Forelimb muscle (tissue), 1 donor: ENCODE data around the gene NUBP2. TPM values are rescaled to one million over a fixed set of nuclear protein-coding genes. Genes with fewer than 3 reads are reported as not detected.

ENCODE experiments used
- DNase-seq: peaks from one replicate; pipeline ENCODE4 v3.0.0-alpha.2; 2013; ENCODE audit warnings: low read depth
- polyA plus RNA-seq: library from polyadenylated mRNA; unstranded; fragments of 120-200 nt; gene quantifications from one replicate; pipeline ENCODE4 v1.2.1, GENCODE V29; 2013; ENCODE audit not compliant: insufficient read length

Gene NUBP2
- polyA plus RNA-seq, 1 donor = 36.9 TPM

DNA sequence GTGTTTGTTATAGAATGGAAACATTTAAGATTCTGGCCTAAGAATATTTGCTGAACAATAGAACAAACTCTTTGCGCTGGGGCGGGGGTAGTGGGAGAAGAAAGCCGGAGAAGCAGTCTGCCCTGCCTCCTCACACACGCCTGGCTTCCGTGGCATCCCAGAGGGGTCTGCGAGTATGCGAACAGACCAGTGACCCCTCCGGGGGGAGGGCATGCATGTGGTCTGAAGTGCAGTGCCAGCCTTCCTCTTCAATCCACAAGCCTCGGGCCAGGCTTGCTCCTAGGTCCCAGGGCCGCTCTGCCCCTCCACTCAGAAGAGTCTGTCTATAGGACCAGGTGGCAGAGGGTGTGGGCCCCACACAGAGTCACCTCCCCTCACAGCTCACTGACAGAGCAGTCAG lies 24.9 kb downstream of the NUBP2 start:
- no peak for DNase-seq

DNA sequence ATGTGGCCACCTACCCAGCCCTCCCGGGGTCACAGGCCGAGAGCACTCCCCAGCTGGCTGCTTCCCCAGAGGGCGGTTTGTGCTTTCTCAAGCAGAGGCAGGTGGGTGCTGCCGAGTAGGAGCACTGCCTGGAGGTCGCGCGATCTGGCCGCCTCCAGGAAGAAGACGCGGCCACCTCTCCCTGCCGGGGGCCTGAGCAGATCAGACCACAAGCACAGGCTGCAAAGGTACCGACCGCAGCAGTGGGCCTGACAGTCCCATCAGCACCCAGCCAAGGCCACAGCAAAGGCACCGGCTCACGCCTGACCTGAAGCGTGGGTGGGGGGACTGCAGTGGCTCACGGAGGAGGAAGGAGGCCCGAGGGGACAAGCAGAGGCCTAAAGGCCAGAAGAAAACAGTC lies 25.9 kb downstream of the NUBP2 start:
- DNase-seq = no peak

DNA sequence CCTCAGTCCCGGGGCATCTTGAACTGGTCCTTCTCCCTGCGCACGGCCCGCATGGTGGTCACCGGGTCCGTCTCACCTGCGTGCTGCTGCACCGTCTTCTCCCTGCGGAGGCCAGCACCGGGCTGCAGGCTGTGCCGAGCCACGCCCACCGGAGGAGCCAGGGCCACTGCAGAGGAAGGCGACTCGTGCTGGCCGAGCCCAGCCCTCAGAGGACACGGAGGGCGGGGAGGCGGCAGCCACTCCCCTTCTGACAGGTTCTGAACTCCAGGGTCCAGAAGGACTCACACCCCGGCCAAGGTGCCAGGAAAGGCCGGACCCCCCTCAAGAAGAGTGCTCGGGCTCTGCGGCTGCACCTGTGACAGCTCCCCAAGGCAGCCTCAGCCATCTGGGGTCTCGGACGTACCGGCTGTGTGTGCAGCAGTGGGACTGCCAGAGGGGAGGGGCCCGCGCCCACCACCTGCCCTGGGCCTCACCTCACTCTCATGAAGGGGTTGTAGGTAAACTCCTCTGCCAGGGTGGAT lies 26.6 kb downstream of the NUBP2 start:
- no peak for DNase-seq

DNA sequence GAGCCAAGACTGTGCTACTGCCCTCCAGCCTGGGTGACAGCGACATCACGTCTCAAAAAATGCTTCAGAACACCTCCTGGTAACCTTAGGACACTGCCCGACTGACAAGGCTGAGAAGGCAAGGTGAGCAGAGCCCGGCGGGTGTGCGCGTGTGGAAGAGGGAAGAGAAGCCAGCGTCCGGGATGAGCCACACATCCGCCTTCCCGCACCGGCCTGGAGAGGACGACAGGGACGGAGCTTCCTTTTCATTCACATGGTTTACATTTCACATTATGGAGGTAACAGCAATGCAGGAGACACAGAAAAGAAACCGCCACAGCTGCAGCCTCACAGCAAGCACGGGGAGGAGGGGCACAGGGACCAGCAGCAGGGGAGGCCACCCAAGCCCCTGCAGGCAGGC lies 27.3 kb downstream of the NUBP2 start:
- no peak for DNase-seq

DNA sequence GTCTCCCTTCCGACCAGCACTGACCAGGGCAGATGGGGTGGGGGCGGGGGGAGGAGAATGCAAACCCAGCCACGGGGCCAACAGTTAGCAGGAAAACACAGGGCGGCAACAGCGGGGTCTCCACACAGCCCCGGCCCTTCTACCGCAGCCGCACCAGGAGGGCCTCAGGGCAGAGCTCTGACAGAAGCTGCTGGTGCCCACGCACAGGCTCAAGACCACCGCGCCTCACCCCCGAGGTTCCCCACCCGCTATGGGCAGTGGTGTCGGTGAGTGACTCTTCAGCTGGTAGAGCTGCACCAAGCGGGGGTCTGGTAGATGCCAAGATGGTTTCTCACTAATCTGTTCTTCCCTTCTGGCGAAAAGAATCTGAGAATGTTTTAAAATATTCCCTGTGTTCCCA lies 27.8 kb downstream of the NUBP2 start:
- no peak for DNase-seq

GRCh38 chr16:1812732-1813163 lies 30.0 kb downstream of the NUBP2 start:
- DNase-seq = no peak

DNA sequence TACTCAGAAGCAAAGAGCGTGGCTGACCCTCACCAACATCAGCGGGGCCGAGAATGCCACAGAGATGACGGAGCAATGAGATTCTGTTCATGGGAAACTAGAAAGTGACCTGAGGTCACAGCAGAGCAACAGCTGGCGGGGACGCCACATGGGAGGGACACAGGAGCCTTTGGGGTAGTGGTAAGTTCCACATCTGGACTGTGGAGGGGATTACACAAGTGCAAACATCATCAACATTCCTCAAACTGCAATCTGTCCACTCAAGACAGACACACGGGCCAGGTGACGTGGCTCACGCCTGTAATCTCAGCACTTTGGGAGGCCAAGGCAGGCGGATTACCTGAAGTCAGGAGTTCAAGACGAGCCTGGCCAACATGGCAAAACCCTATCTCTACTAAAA lies 32.7 kb downstream of the NUBP2 start:
- DNase-seq = no peak

GRCh38 chr16:1816396-1817275 lies 33.9 kb downstream of the NUBP2 start:
- no peak for DNase-seq

- DNase-seq = no peak
Observed at GRCh38 chr16:1817276-1817589, 34.5 kb downstream of the NUBP2 start.

DNA sequence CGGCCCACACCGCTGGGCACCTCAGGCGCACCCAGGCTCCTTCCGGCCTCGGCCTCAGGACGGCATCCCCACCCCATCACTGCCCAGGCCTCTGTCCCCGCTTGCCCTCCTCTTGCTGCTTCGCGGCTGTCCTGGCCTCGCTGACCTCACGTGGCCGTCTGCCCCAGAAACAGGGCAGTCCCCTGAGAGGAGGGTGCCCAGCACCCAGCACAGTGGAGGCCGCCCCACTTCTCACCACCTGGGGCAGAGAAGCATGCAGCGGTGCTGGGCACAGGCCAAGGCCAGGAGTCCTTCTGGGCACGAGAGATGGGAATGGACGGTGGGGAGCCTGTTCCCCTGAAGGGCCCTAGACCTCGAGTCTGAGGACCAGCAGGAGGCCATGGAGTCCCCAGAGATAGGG lies 35.0 kb downstream of the NUBP2 start:
- no peak for DNase-seq

- DNase-seq = no peak
Observed at GRCh38 chr16:1818204-1818872, 35.6 kb downstream of the NUBP2 start.

DNA sequence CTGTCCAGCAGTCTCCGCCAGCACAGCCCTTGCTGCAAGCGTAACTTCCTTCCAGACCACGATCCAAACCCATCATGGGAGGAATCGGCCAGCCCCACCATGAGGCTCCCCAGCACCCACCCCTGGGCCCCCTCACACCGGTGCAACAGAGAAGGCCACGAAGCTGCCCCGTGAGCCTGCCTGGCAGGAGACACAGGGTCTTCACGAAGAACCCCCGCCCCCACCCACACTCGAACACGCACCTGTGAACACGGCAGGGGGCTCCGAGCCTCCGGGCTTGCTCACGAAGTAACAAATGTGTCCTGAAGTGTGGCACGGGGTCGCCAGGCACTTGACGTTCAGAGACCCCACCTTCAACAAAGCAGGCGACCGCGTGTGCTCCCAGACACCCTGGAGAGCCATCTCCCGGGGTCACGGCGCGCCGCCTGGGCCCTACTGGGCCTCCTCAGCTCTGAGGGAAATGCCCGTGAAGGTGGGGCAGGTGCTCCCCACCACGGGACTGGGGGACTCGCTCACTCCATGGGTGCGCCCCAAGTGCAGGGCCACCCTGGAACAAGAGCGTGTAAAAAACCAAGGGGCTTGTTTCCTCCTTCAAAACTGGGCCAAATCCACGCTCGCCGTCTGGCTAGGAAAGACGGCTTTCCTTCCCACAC lies 36.2 kb downstream of the NUBP2 start:
- no peak for DNase-seq

DNA sequence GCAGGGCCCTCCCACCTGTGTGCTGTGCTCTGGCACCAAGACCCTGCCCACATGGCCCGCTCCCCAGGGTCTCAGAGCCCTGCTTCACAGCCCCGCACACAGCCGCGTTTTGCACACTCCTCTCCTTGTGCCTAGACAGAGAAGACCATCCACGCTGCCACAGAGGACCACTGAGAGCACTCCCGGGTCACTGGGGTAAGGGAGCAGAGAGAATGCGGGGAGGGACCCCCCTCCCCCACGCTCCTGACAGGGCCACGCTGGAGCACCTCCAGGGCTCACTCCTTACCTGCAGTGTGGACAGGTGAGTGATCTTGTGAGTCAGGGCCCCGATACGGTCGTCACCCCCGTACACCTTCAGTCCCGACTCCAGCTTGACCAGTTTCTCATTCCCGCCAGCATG lies 36.9 kb downstream of the NUBP2 start:
- no peak for DNase-seq

- no peak for DNase-seq
Observed at GRCh38 chr16:1820096-1820945, 37.6 kb downstream of the NUBP2 start.

GRCh38 chr16:1820946-1821290 lies 38.2 kb downstream of the NUBP2 start:
- DNase-seq = no peak

DNA sequence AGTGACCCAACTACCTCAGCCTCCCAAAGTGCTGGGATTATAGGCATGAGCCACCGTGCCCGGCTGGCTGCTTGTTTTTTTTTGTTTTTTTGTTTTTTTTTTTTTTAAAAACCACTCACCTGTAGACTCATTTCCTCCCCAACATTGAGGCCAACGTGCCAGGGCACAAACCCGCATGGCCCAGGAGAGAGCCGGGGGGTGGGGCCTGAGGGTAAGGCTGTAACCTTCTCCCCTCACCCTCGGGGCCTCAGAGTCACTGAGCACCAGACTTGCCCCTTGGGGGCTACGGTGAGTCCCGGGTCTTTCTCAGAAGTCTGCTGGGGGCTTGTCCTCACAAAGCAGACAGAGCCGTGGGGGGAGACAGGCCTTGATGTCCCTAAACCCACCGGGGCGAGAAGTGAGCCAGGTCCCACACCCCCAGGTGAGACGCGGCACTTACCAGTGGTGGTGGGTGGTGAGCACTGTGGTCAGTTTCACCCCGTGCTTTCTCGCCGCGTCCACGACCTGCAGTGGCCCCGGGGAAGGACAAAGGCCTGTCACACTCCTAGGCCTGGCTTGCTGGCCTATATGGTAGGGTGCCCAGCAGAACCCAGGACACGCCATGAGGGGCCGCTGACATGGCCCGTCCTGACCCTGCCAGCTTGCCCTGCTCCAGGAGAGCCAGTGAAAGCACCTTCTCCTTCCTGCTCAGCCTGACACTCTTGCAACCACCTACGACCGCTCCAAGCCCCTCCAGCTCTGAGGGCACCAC lies 39.3 kb downstream of the NUBP2 start:
- DNase-seq = no peak

DNA sequence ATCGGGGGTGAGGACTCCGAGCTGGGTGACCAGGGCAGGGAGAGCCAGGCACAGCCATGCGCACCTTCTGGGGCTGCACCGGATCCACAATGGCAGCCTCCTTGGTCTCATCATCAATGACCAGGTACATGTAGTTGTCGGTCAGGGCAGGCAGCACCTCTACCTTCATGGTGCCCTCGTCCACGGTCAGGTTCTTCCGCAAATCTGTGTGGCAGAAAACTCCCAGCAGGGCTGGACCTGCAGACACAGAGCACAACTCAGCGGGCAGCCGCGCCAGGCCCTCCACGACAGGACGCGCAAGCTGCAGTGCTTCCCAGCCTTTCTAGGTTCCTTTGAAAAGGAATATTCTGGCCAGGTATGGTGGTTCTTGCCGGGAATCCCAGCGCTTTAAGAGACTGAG lies 40.0 kb downstream of the NUBP2 start:
- DNase-seq = no peak

- DNase-seq = no peak
Observed at GRCh38 chr16:1823821-1824220, 41.1 kb downstream of the NUBP2 start.

DNA sequence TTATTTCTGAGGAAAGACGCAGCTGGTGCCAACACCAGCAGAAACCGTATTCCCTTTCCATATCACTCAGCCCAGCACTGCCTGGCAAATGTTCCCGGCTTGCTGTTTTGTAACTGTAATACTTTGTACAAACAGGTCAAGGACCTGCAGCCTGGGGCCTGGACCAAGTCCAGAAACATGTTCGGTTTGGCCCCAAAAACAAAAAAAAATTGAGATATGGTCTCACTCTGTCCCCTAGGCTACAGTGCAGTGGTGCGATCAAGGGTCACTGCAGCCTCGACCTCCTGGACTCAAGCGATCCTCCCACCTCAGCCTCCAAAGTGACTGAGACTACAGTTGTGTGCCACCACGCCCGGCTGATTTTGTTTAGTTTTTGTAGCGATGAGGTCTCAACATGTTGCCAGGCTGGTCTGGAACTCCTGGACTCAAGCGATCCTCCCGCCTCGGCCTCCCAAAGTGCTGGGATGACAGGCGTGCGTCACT lies 42.7 kb downstream of the NUBP2 start:
- no peak for DNase-seq

GRCh38 chr16:1825864-1826690 lies 43.3 kb downstream of the NUBP2 start:
- no peak for DNase-seq
